Daoy (cell line): ENCODE results near the gene SNX13. TPM values are rescaled to one million over a fixed set of nuclear protein-coding genes. Genes with fewer than 3 reads are reported as not detected.

Experiments
- DNase-seq: peaks from one replicate; pipeline ENCODE4 v3.0.0-alpha.2; 2015; ENCODE audit warnings: low read depth
- total RNA-seq: library from RNA; depleted of rRNA; stranded (reverse); fragments of >200 nt; shearing (Covaris generic); gene quantifications from 2 replicates; pipeline ENCODE4 v1.2.3, GENCODE V29; 2014; rRNA removed

SNX13 gene, protein sequence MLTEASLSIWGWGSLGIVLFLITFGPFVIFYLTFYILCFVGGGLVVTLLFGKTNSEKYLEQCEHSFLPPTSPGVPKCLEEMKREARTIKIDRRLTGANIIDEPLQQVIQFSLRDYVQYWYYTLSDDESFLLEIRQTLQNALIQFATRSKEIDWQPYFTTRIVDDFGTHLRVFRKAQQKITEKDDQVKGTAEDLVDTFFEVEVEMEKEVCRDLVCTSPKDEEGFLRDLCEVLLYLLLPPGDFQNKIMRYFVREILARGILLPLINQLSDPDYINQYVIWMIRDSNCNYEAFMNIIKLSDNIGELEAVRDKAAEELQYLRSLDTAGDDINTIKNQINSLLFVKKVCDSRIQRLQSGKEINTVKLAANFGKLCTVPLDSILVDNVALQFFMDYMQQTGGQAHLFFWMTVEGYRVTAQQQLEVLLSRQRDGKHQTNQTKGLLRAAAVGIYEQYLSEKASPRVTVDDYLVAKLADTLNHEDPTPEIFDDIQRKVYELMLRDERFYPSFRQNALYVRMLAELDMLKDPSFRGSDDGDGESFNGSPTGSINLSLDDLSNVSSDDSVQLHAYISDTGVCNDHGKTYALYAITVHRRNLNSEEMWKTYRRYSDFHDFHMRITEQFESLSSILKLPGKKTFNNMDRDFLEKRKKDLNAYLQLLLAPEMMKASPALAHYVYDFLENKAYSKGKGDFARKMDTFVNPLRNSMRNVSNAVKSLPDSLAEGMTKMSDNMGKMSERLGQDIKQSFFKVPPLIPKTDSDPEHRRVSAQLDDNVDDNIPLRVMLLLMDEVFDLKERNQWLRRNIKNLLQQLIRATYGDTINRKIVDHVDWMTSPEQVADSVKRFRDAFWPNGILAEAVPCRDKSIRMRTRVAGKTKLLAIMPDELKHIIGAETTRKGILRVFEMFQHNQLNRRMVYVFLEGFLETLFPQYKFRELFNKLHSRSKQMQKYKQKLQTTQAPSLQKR
- 49.7 and 54.5 TPM in 2 replicates for total RNA-seq

DNA sequence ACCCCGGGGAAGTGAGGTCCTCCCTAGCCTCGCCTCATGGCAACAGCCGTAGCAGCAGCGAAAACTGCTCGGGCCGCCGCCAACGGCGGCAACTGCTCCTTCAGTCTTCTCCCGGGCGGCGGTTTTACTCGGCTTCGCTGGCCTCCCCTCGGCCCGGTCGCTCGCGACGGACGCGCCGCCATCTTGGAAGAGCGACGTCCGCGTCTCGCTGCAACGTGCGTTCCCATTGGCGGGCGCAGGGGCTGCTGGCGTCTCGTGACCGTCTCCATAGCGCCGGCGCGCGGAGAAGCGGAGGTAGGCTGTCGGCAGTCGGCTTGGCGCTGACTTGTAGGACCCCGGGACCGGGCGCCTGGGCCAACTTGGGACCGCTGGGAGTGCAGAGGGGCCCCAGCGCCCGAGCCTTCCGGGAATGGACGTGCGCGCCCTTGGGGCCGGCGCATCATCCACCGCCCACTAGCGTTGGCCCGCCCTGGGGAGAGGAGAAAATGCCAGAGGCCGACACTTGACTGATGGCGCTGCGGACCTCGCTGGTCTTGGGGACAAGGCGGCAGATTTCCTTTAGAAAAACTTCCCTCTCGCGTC lies at the start of gene SNX13:
TSS of gene SNX13 (minus strand) at position 193 of the 582 bp plus-strand sequence. CDS start 199 bp downstream, outside the sequence.
- peak; percentile 99 for DNase-seq

DNA sequence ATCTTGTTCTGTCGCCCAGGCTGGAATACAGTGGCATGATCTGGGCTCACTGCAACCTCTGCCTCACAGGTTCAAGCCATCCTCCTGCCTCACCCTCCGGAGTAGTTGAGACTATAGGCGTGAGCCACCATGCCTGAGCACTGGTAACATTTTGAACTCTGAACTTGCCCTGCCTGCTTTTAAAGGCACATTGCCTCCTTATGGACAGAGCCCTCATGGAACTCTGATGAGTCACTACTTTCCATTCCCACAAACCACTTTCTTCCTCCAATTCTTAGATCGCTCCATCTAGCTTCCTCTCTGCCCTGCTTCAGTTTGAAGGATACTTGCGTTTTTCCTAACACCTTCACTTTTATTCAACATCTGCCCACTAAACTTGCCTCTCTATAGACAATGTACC lies 49.3 kb upstream of the SNX13 start:
- peak; percentile 62 for DNase-seq

DNA sequence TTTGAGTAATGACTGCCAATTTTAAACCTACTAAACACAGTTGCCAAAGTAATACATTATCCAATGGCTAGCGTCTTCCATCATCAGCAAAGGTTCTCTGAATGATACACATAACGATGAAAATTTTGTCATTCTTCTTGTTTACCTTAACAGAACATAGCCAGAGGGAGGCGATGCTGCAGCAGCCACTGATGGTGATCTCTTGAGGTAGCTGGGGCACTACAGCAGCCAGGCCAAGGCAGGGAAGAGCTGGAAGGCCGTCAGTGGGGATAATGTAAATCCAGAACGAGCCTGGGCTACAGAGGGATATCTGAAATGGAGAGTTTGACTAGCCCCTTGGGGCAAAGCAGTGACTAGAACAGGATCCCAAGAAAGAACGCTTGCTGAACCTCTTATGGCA lies 48.6 kb upstream of the SNX13 start:
- DNase-seq, result no peak

DNA sequence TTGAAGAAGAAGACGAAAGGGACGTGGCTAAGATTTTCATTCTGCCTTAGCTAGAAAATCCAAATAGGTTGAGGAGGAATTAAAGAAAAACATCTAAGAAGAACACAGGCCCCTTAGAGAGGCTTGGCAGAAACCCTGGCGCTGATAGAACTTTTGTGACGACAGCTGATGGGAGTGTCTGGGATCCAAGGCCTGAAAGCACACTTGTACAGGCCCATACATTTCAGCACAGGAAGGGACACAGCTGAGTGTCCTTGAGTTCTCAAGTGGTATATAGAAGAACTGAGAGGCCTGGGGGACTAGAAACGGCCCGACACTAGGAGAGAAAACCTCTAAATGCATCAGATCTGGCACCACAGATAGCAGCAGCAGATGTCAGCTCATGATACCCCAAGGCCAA lies 47.8 kb upstream of the SNX13 start:
- DNase-seq, result no peak

DNA sequence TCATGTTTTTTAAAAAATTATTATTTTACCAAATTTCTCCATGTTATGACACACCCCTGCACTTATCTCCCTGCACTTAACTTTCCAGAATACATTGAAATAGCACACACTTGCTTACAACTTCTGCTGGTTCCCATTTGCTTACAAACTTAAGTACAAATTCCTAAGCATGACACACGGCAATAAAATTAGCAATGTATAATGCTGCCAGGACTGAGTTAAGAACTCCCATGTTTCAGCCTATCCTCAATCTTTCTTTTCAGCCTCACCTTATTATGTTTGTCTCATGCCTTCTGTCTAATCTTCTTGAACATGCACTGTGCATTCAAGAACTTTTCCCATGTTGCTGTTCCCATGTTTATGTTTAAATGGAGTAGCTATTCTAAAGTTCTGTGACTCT lies 46.6 kb upstream of the SNX13 start:
- DNase-seq, result peak; percentile 55

DNA sequence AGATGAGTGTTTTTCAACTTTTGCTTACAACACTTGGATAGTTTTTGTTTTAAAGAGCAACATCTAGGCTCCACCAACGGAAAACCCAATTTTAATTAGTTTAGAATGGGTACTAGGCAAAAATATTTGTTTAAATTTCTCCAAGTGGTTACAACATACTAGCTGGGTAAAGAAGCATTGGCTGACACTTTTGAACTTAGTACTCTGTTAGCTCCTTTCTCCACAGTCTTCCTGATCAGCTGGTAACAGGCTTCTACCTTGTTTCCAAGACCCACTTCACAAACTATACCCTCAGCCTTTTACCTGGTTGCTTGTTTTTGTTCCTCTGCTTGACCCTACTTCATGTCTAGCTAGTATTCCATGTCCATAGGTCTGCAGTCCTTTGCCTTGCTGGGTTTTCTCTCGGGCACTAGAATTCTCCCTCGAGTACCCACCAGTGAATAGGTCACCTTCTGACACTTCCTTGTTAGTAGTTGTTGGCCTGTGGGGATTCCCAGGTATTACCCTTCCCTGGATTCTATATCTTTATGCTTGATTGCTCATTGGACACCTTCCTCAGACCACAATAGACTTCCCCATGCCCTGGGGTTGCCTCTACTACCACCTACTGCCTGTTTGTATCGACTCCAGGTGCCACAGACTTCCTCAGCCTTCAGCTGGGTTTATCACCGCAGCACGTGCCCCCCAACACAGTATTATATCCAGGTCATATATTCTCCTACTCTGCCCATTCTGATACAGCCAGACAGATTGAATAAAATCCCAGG lies 45.4 kb upstream of the SNX13 start:
- DNase-seq, result no peak

DNA sequence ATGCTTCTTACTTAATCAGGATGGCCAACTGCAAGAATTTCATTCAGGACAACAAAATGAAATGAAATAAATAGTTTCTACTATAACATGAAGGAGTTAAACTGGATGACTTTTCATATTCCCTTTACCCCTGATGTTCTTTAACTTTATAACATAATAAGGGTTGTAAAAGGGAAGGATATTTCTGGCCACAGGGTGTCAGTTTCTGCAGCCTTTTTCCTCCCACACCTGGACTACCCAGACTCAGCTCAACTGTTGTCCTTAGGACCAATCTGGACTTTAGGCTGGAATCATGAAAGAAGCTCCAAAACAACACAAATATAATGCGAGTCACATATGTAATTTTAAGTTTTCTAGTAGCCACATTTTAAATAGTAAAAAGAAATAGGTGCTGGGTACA lies 44.0 kb upstream of the SNX13 start:
- DNase-seq, result no peak

DNA sequence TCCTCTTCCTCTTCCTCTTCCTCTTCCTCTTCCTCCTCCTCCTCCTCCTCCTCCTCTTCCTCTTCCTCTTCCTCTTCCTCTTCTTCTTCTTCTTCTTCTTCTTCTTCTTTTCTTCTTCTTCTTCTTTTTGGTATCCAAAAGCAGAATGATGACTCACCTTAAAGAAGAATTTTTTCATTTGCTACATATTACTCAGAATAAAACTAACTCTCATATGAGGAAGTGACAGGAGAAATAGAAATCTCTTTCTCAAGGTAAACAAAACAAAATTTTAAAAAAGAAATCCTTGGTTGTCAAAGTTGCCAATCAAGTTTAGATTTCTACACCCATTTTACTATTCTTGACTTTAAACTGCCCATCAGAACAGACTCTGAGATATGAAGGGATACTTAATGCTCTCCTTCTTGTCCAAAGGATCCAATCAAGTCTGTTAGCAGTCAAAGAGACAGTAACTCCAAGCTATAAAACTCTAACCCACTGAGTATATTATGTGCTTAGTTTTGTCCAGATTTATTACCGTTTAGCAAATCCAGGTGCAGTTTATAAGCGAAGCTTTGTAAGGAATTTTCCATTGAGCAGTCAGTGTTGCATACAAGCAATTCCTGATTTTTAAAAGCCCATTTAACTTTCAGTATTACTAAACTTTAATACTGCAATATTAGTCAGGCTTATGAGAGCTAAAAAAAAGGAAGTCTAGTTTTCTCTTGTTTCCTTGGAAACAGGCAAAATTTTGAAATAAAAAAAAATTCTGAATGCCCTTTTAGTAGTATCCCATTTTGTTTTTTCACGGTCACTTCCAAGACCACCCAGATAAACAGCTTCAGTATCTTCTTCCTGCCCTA lies 43.1 kb upstream of the SNX13 start:
- DNase-seq, result no peak

DNA sequence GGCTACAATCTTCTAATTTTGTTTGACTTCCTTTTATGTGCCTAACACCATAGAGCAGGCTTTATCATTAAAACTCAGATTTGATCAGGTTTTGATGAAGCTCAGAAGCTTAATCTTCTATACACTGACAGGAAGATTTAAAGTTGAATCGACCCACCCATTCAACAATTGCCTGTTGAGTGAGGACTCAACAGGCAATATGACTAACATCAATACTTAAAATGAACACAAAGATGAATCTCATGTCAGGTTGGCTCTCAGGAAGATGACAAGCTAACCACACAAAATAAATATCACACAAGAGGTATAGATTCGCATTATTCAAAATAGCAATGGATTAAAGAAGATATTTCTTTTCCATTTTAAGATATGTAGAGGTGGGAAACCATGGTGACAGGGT lies 36.7 kb upstream of the SNX13 start:
- DNase-seq, result no peak

DNA sequence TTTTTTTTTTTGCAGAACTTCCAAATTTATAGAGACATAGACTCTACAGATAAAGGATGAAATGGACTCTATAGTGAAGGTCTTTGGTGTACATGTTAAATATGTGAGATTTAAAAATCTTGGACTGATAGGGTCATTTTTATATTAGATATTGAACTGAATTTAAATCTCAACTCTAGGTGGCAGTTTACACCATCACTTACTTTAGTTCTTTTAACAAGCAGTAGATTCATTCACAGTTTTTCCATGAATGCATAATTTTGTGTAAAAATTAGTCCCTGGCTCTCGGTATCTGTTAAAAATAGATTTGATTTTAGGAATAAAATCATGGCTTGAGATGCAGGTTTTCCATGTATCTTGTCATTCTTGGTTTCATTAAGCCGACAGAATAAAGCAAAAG lies 31.1 kb upstream of the SNX13 start:
- no peak for DNase-seq

DNA sequence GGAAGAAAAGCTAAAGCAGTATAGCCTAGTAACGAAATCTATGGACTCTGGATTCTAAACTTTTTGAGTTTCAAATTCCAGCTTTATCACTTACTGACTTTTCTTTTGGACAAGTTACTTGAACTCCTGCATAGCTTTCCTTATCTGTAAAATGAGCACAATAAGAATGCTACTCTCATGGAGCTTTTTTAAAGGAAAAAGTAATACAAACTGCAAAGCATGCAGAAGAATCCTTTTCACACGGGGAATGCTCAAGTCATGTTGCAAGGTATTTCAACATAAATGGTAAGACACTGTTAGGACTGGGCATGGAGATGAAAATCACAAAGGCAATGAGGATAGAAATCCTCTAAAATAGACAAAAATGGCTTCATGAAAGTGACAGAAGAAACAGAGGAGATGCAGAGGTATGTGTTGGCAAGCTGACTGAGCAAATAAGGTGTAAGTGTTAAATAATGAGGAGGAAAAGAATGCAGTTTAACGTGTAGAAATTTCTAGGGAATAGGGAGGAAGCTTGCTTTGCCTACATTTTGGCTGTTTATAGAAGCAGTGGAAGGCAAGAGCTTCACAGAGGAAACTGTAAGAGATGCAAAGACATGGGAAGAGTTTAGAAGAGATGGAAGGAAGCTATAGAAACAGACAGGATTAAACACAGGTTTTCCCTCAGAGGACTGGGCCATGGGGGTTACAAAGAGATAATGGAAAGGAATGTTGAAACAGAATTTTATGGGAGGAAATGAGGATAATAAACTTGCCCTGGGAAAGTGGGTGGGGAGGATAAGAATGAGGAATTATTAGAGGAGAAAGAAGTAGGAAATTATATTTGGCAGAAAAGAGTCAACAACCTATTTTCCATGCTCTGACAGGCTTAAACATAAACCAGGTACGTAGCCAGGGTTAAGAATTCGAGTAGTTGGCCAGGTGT lies 28.8 kb upstream of the SNX13 start:
- no peak for DNase-seq

DNA sequence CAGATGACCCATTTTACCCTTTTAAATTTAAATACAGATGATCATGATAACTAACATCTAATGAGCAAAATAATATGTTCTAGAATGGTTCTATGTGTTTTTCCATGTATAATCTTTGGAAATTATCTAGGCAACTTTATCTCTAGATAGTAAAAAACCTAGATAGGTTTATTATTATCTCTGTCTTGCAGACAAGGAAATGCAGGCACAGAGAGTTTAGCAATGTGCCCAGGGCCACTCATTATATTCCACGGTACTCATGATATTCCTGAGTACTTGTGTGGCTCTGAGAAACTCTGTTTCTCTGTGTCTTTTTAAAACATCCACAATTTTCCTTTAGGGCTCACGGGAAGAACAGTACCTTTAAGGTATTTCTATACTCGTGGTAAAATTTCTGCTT lies 26.4 kb upstream of the SNX13 start:
- no peak for DNase-seq

DNA sequence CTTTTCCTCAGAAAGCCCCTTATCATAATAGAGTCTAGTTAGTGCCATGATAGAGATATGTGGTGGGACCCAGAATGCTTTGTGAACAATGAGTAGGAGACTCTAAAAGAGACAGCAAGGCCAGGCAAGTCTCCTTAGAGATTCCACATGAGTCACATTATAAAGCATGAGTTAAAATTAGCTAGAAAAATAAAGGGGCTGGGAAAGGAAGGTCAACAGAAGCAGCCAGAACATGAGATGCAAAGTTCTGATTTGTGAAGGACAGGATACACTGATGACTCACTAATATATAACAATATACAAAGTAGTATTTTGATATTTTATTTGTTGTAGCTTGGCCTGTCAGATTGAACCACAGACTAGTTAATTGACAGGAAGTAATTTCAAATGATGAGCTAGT lies 25.3 kb upstream of the SNX13 start:
- peak; percentile 42 for DNase-seq

DNA sequence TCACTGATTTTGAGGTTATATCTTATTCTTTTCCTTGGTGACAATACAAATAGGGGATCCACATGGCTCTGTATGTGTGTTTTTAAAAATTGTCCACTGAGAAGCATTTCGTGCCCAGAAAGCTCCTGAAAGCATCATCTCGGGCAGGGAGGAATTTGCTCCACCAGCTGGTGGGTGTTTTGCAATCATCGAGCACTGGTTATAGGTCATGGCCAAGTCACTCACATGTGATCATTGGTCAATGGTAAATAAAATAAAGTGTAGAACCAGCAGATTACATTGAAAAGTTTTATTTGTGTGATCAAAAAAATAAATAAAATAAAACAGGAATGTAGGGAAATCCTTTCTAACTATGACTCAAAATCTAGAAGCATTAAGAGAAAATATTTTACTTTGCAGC lies 23.0 kb upstream of the SNX13 start:
- DNase-seq, result no peak

DNA sequence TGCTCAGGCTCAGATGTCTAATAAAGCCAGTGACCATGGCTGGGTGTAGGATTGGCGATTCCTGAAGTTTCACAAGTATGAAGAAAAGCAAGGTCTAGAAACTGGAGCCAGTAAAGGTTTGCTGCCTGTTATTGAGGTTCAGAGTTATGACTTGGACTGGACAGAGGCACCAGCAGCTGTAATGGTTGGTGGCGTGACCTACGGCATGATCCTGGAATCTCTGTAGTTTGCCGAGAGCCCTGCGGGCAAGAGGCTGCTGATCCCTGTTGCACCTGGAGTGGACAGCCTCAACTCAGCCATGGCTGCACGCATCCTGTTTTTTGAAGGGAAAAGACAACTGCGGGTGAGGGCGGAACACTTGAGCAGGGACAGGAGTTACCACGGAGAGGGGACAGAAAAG lies 22.4 kb upstream of the SNX13 start:
- no peak for DNase-seq

DNA sequence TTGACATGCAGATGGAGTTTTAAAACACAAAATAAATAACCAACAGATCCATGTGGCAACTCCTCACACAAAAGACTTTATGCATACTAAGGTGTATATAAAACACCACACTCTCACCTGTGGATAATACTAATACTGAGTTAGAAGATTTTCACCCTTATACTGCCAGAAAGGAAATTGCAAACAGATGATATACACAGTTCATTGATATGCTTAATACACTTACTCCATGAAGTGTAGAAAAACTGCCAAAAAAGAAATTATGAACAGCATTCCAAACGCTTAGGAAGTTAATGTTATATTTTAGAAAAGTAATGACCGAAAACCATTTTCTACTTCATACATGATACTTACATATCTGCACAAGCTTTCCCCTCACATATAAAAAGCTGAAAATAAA lies 17.6 kb upstream of the SNX13 start:
- no peak for DNase-seq

DNA sequence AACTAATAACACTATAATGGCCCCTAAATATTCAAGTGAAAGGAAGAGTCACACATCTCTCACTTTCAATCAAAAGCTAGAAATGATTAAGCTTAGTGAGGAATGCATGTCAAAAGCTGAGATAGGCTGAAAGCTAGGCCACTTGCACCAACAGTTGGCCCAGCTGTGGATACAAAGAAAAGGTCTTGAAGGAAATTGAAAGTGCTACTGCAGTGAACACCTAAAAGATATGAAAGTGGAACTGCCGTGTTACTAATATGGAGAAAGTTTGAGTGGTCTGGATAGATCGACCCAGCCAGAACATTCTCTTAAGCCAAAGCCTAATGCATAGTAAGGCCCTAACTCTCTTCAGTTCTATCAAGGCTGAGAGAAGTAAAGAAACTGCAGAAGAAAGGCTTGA lies 12.1 kb upstream of the SNX13 start:
- DNase-seq, result no peak

DNA sequence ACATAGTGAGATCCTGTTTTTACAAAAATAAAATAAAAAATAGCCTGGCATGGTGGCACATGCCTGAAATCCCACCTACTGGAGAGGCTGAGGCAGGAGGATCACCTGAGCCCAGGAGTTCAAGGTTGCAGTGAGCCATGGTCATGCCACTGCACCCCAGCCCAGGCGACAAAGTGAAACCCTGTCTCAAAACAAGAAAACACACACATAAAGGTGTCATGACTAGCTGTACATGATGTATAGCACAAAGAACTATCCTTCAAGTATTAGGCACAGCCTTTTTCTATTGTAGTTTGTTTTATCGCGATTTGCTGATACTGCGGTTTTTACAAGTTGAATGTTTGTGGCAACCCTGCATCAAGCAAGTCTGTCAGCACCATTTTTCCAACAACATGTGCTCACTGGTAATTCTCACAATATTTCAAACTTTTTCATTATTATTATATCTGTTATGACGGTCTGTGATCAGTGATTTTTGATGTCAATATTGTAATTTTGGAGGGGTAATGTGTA lies 11.5 kb upstream of the SNX13 start:
- DNase-seq, result no peak

DNA sequence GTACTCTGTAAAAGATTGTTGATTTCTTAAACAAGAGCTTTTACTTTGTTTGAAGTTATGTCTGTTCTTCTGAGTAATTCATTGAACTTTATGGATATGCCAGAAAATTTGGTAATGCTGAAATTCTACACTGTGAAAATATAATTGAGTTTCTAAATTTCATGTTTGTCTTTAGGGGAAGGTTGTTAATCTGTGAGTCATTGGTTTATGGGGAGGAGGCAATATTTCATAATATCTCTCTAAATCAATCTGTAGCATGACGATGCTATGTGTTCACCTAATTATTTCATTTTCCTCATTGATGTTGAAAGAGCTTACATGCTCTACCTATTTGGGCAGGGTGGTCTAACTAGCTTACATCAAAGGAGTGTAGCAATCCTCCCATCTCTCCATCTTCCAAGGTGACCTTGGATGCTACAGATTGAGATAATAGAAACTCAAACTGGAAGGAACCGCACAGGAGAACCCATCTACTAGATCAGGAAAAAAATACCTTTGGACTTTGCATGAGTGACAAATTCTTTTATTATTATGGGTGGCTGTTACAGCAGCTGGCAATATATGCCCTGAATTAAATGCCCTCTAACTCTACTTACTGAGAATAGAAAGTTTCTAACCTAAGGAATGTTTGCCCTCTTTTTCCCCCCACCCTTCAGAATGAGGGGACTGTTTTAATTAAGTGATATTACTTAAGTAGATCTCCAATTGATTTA lies 8.4 kb upstream of the SNX13 start:
- no peak for DNase-seq
